GM18511 (cell line): ENCODE data around the gene SPATA31A5.
"Not testable (repeated sequence)": the region's sequence is repeated elsewhere in the genome, so short reads cannot be mapped to it uniquely, and the experiment has no call there.

Source experiments
- ATAC-seq: cut with Tn5 transposase; IDR thresholded peaks from one replicate; pipeline ENCODE4 v1.9.1; 2021; ENCODE audit warnings: mild to moderate bottlenecking, moderate library complexity; ENCODE audit not compliant: unreplicated experiment

Gene SPATA31A5

GRCh38 chr9:60914107-60914506, at the start of gene SPATA31A5:
Gene SPATA31A5 (plus strand): TSS chr9:60914407. CDS start chr9:60914436, 29 bp downstream.
- not testable (repeated sequence) for ATAC-seq

GRCh38 chr9:60962990-60963350, 48.8 kb downstream of the SPATA31A5 start:
- not testable (repeated sequence) for ATAC-seq

- ATAC-seq: not testable (repeated sequence)
Measured at GRCh38 chr9:60966382-60966781, 52.2 kb downstream of the SPATA31A5 start.
